Adipose tissue (tissue), 3 donors: ENCODE measurements around the gene CYP4B1. TPM values are rescaled to one million over a fixed set of nuclear protein-coding genes. Genes with fewer than 3 reads are reported as not detected.

Experiments used
- H3K27ac ChIP-seq: one replicate; pipeline ENCODE4 v1.5.1; 2013; ENCODE audit warnings: low read depth, low read length
- WGBS, 3 donors: extraction: QIAGEN DNeasy Blood & Tissue Kit; methylation state at CpG; one replicate each; pipeline ENCODE4 v1.1.7; 2013; 5-methylcytosine and 5-hydroxymethylcytosine counted together
- polyA plus RNA-seq, 3 donors: library from polyadenylated mRNA; stranded (reverse); fragments of 200-250 nt; gene quantifications; one replicate each; pipeline ENCODE4 v1.2.3, GENCODE V29; 2013
- donor health status: healthy with polysubstance abuse.
- donor health status: Bipolar disorder and iron deficiency.
- donor health status: healthy.

CYP4B1 gene
- polyA plus RNA-seq, 3 donors = 16.4 to 63.3 (median 47.8) TPM

- H3K27ac ChIP-seq = no peak overlapping the region
- 86 to 97% (median 90%) methylated on average over 2 of the region's 2 CpGs for WGBS, 3 donors
Measured at GRCh38 chr1:46862348-46862747, 63.5 kb downstream of the CYP4B1 start.

Other genes with a start within 250 kb of the CYP4B1 start
- not detected for gene KNCN, start 247.4 kb upstream of the CYP4B1 start, polyA plus RNA-seq
- gene MKNK1, start 194.8 kb upstream of the CYP4B1 start, polyA plus RNA-seq = 10 to 100 TPM; 31.0 to 63.1 (median 39.3) TPM
- gene MOB3C, start 182.2 kb upstream of the CYP4B1 start, polyA plus RNA-seq = 10 to 100 TPM; 16.9 to 25.8 (median 24.4) TPM
- gene ATPAF1, start 130.7 kb upstream of the CYP4B1 start, polyA plus RNA-seq = 10 to 100 TPM; 25.1 to 66.1 (median 53.6) TPM
- not detected for gene TEX38, start 127.2 kb upstream of the CYP4B1 start, polyA plus RNA-seq
- gene EFCAB14, start 79.9 kb upstream of the CYP4B1 start, polyA plus RNA-seq = 10 to 100 TPM; 16.8 to 47.3 (median 43.4) TPM
- gene CYP4A11, start 142.4 kb downstream of the CYP4B1 start, polyA plus RNA-seq = under 1 TPM in 1 of 3 donors, not detected in 2; 0.03 TPM
- gene CYP4X1, start 224.6 kb downstream of the CYP4B1 start, polyA plus RNA-seq = 1 to 10 TPM in 2 of 3 donors, under 1 TPM in 1; 0.72 to 4.7 (median 3.1) TPM